Measurements from ENCODE around the gene DMWD.
"Not testable (repeated sequence)": the region's sequence is repeated elsewhere in the genome, so short reads cannot be mapped to it uniquely, and the experiment has no call there.

Gene DMWD

DNA sequence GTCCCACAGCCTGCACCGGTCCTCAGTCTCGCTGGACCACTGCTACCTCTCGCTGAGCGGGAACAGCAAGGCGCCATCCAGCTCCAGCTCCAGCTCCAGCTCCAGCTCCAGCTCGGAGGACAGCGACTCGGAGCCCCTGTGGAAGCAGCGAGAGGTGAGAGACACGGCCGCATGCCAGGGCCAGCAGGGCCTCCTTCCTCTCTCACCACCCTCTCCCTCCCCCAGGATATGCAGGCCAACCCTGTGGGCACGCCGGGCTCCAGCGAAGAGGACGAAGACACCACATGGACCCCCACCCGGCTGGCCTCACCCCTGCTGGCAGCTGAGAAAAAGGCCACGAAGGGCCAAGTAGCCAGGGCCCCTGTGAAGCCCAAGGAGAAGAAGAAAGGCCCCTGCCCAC, 30.9 kb downstream of the DMWD start:
- no peak for FAIRE-seq

DNA sequence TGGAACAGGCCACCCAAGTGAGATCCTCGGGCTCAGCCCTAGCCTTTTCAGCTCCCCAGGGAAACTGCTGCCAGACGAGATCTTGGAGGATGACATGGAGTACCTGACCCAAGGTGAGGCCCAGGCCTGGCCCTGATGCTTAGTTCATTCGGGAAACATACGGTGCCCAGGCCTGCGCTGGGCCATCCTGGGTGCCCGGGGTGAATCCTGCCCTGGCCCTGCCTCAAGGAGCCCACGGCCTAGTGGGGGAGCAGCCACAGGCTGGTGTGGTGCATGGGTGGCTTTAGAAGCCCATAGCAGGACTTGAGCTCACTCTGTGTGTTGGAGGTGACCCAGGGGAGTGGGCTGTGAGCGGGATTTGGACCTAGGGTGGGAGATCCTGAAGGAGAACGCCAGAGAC, 33.7 kb downstream of the DMWD start:
- no peak for FAIRE-seq
- TF ChIP-seq, protein P1, sequence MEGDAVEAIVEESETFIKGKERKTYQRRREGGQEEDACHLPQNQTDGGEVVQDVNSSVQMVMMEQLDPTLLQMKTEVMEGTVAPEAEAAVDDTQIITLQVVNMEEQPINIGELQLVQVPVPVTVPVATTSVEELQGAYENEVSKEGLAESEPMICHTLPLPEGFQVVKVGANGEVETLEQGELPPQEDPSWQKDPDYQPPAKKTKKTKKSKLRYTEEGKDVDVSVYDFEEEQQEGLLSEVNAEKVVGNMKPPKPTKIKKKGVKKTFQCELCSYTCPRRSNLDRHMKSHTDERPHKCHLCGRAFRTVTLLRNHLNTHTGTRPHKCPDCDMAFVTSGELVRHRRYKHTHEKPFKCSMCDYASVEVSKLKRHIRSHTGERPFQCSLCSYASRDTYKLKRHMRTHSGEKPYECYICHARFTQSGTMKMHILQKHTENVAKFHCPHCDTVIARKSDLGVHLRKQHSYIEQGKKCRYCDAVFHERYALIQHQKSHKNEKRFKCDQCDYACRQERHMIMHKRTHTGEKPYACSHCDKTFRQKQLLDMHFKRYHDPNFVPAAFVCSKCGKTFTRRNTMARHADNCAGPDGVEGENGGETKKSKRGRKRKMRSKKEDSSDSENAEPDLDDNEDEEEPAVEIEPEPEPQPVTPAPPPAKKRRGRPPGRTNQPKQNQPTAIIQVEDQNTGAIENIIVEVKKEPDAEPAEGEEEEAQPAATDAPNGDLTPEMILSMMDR (IDR thresholded peaks at IDR 0.05; ENCODE audit: insufficient read depth, missing control alignments), result no peak

More for the DNA sequence above, 30.9 kb downstream of the DMWD start:
- TF ChIP-seq, protein P1 (IDR thresholded peaks at IDR 0.05; ENCODE audit: insufficient read depth, missing control alignments), result no peak
- no peak for DNase-seq (ENCODE audit: insufficient read length, low spot score)

DNA sequence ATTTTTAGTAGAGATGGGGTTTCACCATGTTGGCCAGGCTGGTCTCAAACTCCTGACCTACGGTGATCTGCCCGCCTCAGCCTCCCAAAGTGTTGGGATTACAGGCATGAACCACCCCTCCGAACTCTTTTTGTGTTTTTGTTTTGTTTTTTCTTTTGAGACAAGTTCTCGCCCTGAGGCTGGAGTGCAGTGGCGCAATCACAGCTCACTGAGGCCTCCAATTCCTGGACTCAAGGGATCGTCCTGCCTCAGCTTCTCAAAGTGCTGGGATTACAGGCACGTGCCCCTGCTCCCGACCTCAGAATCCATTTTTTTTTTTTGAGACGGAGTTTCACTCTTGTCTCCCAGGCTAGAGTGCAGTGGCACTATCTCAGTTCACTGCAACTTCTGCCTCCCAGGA, 35.0 kb downstream of the DMWD start:
- no peak for DNase-seq (ENCODE audit: insufficient read length, low spot score)
- no peak for FAIRE-seq
- TF ChIP-seq, protein P1 (IDR thresholded peaks at IDR 0.05; ENCODE audit: insufficient read depth, missing control alignments), result no peak

More for the DNA sequence above, 33.7 kb downstream of the DMWD start:
- DNase-seq (ENCODE audit: insufficient read length, low spot score), result no peak

DNA sequence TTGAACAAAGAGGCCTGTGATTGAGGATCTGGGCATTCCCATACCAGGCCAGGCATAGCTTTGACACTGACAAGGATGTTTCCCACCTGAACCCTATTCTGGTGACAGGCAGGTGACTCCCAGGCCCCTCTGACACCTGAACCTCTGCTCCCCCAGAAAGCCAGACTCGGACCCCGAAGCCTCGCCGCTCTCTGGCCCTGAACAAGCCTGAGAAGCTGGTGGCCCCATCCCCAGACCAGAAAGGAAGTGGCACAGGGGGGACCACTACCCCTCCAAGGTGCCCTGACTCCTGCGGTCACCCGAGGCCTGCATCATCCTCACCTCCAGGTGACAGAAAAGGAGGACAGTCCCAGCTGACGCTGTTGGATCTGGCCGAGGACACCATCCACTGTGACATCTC, 38.3 kb downstream of the DMWD start:
- DNase-seq (ENCODE audit: insufficient read length, low spot score) (no peak), FAIRE-seq (no peak)
- TF ChIP-seq, protein P1 (IDR thresholded peaks at IDR 0.05; ENCODE audit: insufficient read depth, missing control alignments), result no peak

DNA sequence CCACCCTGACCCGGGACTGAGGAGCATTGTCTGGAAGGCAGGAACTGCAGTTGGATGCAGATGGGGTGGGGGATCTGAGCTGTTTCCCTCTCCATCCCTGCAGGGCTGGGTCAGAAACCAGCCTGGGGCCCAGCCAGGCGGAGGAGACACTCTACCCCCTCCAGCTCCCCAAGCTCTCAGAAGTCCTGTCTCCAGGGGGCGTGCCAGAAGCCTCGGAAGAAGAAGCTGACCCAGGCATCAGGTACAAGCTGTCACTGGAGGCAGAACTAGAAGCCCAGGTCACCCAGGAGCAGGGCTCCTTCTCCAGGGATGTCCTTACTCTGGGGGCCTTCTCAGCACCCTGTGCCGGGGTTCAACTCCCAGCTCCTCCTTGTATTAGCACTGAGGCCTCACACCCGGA, 39.1 kb downstream of the DMWD start:
- FAIRE-seq, result no peak
- TF ChIP-seq, protein P1 (IDR thresholded peaks at IDR 0.05; ENCODE audit: insufficient read depth, missing control alignments), result no peak
- no peak for DNase-seq (ENCODE audit: insufficient read length, low spot score)

DNA sequence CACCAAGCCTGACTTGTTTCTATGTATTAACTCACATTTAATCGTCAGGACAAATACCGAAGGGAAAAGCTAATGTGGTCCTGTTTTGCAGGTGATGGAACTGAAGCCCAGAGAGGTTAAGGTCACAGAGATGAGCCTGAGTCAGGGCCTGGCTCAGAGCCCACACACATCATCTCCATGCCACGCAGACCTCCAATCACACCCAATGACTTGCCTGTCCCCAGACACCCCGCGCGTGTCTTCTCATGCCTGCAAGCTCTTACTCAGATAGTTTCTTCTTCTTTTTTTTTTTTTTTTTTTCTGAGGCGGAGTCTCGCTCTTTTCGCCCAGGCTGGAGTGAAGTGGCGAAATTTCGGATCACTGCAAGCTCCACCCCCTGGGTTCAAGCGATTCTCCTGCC, 40.0 kb downstream of the DMWD start:
- FAIRE-seq (no peak), DNase-seq (ENCODE audit: insufficient read length, low spot score) (no peak)
- TF ChIP-seq, protein P1 (IDR thresholded peaks at IDR 0.05; ENCODE audit: insufficient read depth, missing control alignments), result no peak

DNA sequence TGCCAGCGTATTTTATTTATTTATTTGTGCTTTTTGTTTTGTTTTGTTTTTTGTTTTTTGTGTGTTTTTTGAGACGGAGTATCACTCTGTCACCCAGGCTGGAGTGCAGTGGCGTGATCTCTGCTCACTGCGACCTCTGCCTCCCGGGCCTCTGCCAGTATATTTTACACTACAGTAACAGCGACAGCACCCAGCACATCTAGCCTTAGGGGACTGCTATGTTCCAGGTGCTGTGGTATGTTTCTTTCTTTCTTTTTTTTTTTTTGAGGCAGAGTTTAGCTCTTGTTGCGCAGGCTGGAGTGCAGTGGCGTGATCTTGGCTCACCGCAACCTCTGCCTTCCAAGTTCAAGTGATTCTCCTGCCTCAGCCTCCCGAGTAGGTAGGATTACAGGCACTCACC, 41.2 kb downstream of the DMWD start:
- DNase-seq (ENCODE audit: insufficient read length, low spot score); FAIRE-seq: not testable (repeated sequence)

DNA sequence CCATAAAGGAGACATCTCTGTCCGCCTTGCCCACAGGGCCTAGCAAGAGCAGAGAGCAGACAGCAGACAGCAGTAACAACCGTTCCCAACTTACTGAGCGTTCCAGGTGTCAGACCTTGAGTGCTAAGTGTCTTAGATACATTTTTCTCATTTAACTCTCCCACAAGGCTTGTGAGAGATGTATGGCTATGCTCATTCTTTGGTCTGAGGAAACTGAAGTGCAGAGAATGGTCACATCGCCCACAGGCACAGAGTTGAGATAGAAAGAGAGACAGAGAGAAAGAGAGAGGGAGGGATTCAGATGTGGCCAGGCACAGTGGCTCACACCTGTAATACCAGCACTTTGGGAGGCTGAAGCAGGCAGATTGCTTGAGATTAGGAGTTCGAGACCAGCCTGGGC, 45.1 kb downstream of the DMWD start:
- no peak for DNase-seq (ENCODE audit: insufficient read length, low spot score)
- TF ChIP-seq, protein P1 (IDR thresholded peaks at IDR 0.05; ENCODE audit: insufficient read depth, missing control alignments), result no peak
- FAIRE-seq, result no peak

Measured in D721Med (cell line).